SIG-M5 treated with dmso at 0.1 percent for 504 hours (cell line): ENCODE results near the gene EIF5A.
A peak's percentile ranks its signal among the peaks of the same experiment; 100 is the strongest.

Experiments used
- DNase-seq: peaks from one replicate; lab custom pipeline; 2025; ENCODE audit not compliant: unreplicated experiment; lab: John Stamatoyannopoulos, UW

EIF5A gene

GRCh38 chr17:7284911-7285310 is 22.5 kb upstream of the EIF5A start:
- no peak for DNase-seq

DNA sequence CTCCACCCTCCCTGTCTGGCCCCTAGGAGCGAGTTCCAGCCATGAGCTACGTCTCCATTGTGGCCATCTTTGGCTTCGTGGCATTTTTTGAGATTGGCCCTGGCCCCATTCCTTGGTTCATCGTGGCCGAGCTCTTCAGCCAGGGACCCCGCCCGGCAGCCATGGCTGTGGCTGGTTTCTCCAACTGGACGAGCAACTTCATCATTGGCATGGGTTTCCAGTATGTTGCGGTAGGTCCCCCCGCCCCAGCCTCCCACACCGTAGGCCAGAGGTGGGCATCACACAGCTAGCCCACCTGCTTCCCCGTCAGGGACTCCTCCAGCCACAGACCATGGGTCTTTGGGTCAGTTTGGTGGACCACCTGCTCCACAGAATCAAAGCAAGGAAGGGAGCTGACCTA is 21.7 kb upstream of the EIF5A start:
- DNase-seq: no peak

- no peak for DNase-seq
These were observed 18.0 kb upstream of the EIF5A start for GRCh38 chr17:7289256-7290032.

- no peak for DNase-seq
These were observed 17.3 kb upstream of the EIF5A start for GRCh38 chr17:7290166-7290565.

- DNase-seq: no peak
These were observed 16.7 kb upstream of the EIF5A start for GRCh38 chr17:7290685-7291084.

DNA sequence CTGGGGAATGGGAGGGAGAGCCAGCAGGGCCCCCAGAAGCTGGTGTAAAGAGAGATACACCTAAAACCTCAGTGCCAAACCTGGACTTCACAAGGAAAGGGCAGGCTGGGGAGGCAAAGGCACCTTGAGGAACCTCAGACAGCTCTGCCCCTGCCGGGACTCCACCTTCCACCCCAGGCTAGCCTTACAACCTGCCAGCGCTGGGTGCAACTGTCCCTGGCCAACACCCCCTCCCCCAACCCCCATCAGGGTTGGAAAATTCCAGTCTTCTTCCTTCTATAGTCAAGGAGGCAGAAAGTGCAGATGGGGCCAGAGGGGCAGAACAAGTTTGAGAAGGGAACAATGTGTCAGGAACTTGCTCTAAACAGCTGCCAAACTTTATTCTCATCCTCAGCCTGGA is 15.2 kb upstream of the EIF5A start:
- DNase-seq: no peak

DNA sequence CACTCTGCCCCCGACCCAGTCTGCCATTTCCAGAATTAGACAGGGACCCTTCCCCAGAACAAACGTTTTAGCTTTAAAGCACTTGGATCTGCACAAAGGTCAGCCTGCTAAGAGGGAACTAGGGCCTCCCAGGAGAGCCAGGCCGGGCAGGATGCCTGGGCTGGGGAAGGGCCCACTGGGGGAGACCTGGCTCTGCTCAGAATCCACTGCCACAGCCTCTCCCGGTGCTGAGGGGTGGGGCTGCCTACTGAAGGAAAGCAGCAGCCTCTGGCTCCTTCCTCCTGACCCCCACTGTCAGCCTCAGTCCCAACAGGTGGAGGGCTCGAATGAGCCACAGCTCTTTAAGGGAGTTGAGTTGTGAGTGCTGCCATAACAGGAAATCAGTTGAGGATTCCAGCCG is 14.7 kb upstream of the EIF5A start:
- no peak for DNase-seq

DNA sequence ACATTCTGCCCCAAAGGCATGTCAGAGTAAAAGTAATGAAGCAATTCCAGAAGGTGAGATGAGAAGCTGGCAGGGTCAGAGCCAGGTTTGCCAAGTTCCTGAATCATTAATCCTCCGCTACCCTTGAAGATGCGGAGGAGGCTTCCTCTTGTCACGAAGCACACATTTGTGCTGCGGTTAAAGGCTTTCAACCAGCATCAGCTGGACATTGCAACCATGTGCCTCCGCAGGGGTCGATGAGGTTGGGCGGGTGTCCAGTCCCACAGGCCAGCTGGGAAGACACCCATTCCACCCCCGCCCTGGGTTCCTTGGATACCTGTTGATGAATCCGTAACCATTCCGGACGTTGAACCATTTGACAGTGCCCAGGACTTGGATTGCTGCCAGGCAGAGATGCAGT is 14.3 kb upstream of the EIF5A start:
- no peak for DNase-seq

DNA sequence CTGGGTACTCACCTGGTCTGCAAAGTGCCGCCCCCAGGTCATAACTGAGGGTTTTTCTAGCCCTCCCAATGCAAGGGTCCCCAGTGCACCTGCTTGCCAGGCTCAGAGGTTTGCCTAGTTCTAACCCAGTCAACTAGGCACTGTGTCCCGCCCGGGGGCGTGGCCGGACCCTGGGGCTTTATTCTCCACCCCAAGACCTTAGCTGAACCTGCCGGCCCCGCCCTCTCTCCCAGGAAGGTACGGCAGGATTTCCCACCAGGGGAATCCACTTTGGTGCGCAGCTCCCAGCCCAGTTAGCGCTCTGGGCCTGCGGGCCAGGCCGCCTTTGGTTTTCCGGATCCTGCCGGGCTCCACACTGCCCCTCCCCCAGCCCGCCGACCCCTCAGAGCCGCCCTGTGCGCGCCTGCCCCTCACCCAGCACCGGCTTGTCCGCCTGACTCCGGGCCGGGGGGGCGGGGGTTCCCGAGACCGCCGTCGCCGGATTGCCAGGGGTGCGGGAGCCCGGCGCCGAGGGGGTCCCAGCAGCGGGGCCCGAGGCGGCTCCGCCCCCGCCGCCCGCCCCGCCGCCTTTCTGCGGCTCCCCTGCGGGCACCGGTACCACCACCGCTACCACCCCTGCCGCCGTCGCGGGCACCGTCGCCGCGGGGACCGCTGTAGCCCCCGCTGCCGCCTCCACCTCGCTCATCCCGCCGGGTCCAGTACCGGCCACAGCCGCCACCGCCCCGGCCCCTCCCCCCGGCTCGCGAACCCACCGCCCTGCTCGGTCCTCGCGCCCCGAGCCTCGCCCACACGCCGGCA is 13.4 kb upstream of the EIF5A start:
- DNase-seq: no peak

- DNase-seq: peak; percentile 26
These were observed 12.7 kb upstream of the EIF5A start, which contains the start of gene YBX2 for GRCh38 chr17:7294614-7295153. YBX2 (minus strand) TSS chr17:7294639; CDS start chr17:7294500, 139 bp downstream.

- no peak for DNase-seq
These were observed 11.9 kb upstream of the EIF5A start for GRCh38 chr17:7295230-7296180.

DNA sequence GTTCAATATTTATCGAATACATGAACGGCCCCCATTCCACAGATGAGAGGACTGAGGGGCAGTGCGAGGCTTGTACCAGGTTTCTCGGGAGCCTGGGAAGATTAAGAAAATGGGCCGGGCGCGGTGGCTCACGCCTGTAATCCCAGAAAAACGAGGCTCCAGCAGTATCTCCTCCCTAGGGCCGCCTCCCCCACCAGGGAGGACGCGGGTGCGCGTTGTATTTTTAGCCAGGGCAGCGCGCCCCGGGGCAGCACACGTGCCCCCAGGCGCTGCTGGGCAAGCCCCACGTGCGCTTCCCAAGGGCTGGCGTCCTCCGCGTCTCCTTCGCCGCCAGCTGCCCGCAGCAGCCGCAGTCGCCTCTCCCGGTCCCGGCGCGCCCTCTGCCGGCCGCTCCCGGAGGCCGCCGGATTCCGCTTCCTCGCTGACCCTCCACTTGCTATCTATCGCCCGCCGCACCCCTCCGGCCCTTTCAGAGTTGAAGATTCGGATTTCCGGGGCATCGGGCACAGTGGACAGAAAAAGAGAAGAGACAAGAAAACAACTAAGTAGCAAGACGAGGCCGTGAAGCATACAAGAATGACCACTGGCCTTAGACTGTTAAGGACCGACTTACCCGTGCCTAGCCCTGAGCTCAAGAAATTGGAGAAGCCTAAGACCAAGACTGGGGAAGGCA is 11.1 kb upstream of the EIF5A start:
- DNase-seq: peak; percentile 57

GRCh38 chr17:7304179-7304578 is 3.2 kb upstream of the EIF5A start:
- no peak for DNase-seq

GRCh38 chr17:7307686-7308624 is 527 bp downstream of the EIF5A start:
- DNase-seq: peak; percentile 29

DNA sequence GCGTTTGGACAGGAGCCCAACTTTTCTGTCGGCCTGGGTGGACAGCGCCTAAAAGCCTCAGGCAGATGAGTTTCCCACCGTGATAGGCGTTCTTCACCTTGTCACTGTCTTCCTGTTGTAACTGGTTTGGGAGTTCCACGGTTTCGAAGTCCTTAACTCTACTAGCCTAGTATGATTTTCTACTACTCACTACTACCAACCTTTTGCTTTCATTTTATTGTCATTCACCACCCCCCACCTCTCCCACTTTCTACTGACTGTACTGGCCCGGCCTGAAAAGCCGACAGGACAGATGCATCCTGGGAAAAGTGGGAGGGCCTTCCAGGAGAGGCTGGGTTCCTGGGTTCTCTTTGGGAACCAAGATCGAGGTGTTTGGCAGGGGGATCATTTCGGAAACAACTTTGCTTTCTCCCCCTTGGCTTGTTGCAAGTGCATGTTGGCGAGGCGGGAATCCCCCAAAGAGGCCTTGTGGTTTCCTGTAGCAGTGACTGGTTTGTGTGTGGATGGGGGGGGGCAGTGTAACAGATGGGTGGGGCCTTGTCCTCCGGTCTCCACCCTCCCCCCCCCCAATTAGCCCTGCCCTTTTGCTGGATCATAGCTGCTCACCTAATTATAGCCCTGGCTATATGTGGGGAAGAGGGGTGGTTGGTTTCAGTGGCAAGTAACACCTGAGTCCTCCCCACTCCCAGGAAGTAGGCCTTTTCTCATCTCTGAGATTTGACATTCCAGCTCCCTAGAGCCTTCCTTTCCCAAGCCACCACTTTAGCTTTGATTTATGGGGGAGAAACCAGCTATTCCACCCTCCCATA is 1.4 kb downstream of the EIF5A start:
- peak; percentile 83 for DNase-seq

DNA sequence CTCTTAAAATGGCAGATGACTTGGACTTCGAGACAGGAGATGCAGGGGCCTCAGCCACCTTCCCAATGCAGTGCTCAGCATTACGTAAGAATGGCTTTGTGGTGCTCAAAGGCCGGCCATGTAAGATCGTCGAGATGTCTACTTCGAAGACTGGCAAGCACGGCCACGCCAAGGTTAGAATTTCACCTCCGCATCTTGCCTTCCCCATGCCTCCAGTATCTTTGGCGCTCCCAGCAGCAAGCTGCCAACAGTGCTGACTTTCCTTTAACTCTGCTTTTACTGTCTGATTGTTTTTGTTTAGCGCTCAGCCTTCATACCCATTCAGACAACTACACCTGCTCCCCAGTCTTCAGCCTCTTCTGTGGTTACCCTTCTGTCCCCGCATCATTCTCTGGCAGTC is 2.2 kb downstream of the EIF5A start:
- no peak for DNase-seq

- no peak for DNase-seq
These were observed 3.8 kb downstream of the EIF5A start for GRCh38 chr17:7311110-7311705.
